ENCODE data around the gene PDLIM3.

DNA sequence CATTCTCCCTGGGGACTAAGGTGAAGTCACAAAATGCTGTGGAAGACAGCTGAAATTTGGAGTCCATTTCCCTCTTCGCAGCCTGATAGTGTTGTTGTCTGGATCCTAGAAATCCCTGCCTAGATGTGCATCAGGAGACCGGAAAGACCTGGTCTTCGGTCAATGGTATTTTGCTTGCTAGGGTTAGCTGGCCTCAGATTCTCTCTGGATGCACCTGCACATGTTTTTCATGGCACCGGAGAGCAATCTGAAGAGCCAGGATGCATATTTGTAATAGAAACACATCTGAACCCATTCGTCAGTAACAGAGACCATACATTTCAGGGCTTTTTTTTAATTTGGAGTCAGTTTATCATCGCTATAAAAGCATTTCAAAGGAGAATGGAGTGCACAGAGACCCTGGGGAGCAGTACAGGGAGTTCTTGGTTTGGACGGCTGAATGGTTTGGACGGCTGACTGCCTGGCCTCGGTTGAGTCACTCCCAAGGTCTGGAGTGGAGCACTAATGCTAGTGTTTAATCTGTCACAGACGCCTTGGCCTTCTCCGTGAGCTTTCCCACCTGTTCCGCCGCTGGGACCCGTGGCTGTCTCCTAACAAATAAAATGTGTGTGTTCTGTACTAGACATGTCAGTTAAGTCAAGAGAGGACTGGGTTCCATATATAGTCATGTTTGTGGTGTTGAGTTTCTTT is 7.5 kb upstream of the PDLIM3 start:
- no peak for TF ChIP-seq CTCF (IDR thresholded peaks at IDR 0.05; ENCODE audit: insufficient read depth, low read length, poor library complexity, severe bottlenecking)
- TF ChIP-seq EZH2phosphoT487 (conservative IDR thresholded peaks at IDR 0.05; ENCODE audit: low read length), result no peak
